Measurements from ENCODE around the gene ZDHHC11B.
"Not testable (repeated sequence)": the region's sequence is repeated elsewhere in the genome, so short reads cannot be mapped to it uniquely, and the experiment has no call there.

DNA sequence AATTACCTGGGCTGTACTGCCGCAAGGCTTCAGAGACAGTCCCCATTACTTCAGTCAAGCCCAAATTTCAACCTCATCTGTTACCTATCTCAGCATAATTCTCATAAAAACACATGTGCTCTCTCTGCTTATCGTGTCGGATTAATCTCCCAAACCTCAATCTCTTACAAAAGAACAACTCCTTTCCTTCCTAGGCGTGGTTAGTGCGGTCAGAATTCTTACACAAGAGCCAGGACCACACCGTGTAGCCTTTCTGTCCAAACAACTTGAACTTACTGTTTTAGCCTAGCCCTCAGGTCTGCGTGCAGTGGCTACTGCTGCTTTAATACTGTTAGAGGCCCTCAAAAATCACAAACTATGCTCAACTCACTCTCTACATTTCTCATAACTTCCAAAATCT lies 78.4 kb downstream of the ZDHHC11B start:
- not testable (repeated sequence) for TF ChIP-seq SNRNP70 (IDR thresholded peaks at IDR 0.05; ENCODE audit: low read depth, low read length); ZBTB21 (CRISPR knock-in tag; IDR thresholded peaks at IDR 0.05); POLR2A (IDR thresholded peaks at IDR 0.05; ENCODE audit: insufficient read depth in 1 of 2, low read depth in 2 of 2, low read length in 2 of 2); ZNF530 (CRISPR knock-in tag; IDR thresholded peaks at IDR 0.05; ENCODE audit: low read depth); GABPA (IDR thresholded peaks at IDR 0.05; ENCODE audit: low read depth, low read length); GABPA (CRISPR knock-in tag; IDR thresholded peaks at IDR 0.05; ENCODE audit: low read depth); ZNF749 (CRISPR knock-in tag; IDR thresholded peaks at IDR 0.05; ENCODE audit: borderline replicate concordance); NBN (conservative IDR thresholded peaks at IDR 0.05); ZNF253 (CRISPR knock-in tag; IDR thresholded peaks at IDR 0.05; ENCODE audit: borderline replicate concordance); NFRKB (IDR thresholded peaks at IDR 0.05); ZC3H4 (CRISPR knock-in tag; IDR thresholded peaks at IDR 0.05; ENCODE audit: borderline replicate concordance); SIX4 (CRISPR knock-in tag; IDR thresholded peaks at IDR 0.05)
- TF ChIP-seq, protein P1, sequence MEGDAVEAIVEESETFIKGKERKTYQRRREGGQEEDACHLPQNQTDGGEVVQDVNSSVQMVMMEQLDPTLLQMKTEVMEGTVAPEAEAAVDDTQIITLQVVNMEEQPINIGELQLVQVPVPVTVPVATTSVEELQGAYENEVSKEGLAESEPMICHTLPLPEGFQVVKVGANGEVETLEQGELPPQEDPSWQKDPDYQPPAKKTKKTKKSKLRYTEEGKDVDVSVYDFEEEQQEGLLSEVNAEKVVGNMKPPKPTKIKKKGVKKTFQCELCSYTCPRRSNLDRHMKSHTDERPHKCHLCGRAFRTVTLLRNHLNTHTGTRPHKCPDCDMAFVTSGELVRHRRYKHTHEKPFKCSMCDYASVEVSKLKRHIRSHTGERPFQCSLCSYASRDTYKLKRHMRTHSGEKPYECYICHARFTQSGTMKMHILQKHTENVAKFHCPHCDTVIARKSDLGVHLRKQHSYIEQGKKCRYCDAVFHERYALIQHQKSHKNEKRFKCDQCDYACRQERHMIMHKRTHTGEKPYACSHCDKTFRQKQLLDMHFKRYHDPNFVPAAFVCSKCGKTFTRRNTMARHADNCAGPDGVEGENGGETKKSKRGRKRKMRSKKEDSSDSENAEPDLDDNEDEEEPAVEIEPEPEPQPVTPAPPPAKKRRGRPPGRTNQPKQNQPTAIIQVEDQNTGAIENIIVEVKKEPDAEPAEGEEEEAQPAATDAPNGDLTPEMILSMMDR (CRISPR knock-in tag; IDR thresholded peaks at IDR 0.05): not testable (repeated sequence)
- TF ChIP-seq, protein P2, sequence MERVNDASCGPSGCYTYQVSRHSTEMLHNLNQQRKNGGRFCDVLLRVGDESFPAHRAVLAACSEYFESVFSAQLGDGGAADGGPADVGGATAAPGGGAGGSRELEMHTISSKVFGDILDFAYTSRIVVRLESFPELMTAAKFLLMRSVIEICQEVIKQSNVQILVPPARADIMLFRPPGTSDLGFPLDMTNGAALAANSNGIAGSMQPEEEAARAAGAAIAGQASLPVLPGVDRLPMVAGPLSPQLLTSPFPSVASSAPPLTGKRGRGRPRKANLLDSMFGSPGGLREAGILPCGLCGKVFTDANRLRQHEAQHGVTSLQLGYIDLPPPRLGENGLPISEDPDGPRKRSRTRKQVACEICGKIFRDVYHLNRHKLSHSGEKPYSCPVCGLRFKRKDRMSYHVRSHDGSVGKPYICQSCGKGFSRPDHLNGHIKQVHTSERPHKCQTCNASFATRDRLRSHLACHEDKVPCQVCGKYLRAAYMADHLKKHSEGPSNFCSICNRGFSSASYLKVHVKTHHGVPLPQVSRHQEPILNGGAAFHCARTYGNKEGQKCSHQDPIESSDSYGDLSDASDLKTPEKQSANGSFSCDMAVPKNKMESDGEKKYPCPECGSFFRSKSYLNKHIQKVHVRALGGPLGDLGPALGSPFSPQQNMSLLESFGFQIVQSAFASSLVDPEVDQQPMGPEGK (CRISPR knock-in tag; IDR thresholded peaks at IDR 0.05): not testable (repeated sequence)
